ENCODE data around the gene ZBTB8A.

Gene ZBTB8A

GRCh38 chr1:32652244-32652962, 113.2 kb downstream of the ZBTB8A start:
- no peak for DNase-seq (ENCODE audit: low spot score)

All from kidney capillary endothelial cell (primary cell).